HTERT RPE-1 (cell line): Measurements from ENCODE around the gene ZNF783.
"Not testable (repeated sequence)": the region's sequence is repeated elsewhere in the genome, so short reads cannot be mapped to it uniquely, and the experiment has no call there.

Experiments
- in situ Hi-C: fragments of 300-500 bp; cut with MboI; formaldehyde crosslinking; loops from 4 replicates; pipeline ENCODE4 v1.14.3; 2020; ENCODE audit warnings: low sequenced_read_pairs

The ZNF783 gene

GRCh38 chr7:149325248-149325647 lies 63.3 kb downstream of the ZNF783 start:
- in situ Hi-C loops = no loop called here

- in situ Hi-C loops = no loop called here
These were observed 67.3 kb downstream of the ZNF783 start for GRCh38 chr7:149329265-149329664.

GRCh38 chr7:149329766-149330334 lies 67.9 kb downstream of the ZNF783 start:
- in situ Hi-C loops = no loop called here

- in situ Hi-C loops = no loop called here
These were observed 69.0 kb downstream of the ZNF783 start for GRCh38 chr7:149330914-149331567.

- in situ Hi-C loops = not testable (repeated sequence)
These were observed 70.8 kb downstream of the ZNF783 start for GRCh38 chr7:149332602-149333320.

GRCh38 chr7:149333321-149333717 lies 71.3 kb downstream of the ZNF783 start:
- in situ Hi-C loops = no loop called here

- in situ Hi-C loops = no loop called here
These were observed 72.2 kb downstream of the ZNF783 start for GRCh38 chr7:149334219-149334618.
